NCI-H774 (cell line): ENCODE results near the gene RABL2A.
"Not testable (repeated sequence)": the region's sequence is repeated elsewhere in the genome, so short reads cannot be mapped to it uniquely, and the experiment has no call there.

ENCODE experiments used
- DNase-seq: peaks from one replicate; lab custom pipeline; 2025; lab: John Stamatoyannopoulos, UW

Gene RABL2A

GRCh38 chr2:113626616-113627330 lies at the start of gene RABL2A:
TSS of gene RABL2A (plus strand) at chr2:113627266. CDS start at chr2:113628607, 1,341 bp downstream.
- not testable (repeated sequence) for DNase-seq

GRCh38 chr2:113578508-113578907 lies 48.6 kb upstream of the RABL2A start:
- DNase-seq = not testable (repeated sequence)

GRCh38 chr2:113582473-113582872 lies 44.6 kb upstream of the RABL2A start:
- not testable (repeated sequence) for DNase-seq

- not testable (repeated sequence) for DNase-seq
These were observed 43.4 kb upstream of the RABL2A start for GRCh38 chr2:113583521-113584225.

- not testable (repeated sequence) for DNase-seq
These were observed 42.6 kb upstream of the RABL2A start for GRCh38 chr2:113584311-113585092.

GRCh38 chr2:113587201-113587600 lies 39.9 kb upstream of the RABL2A start:
- DNase-seq = not testable (repeated sequence)

- DNase-seq = not testable (repeated sequence)
These were observed 37.5 kb upstream of the RABL2A start for GRCh38 chr2:113589591-113589990.

GRCh38 chr2:113591926-113592325 lies 35.1 kb upstream of the RABL2A start:
- DNase-seq = not testable (repeated sequence)

GRCh38 chr2:113593280-113593679 lies 33.8 kb upstream of the RABL2A start:
- DNase-seq = not testable (repeated sequence)

GRCh38 chr2:113595725-113596124 lies 31.3 kb upstream of the RABL2A start:
- not testable (repeated sequence) for DNase-seq

- DNase-seq = not testable (repeated sequence)
These were observed 29.9 kb upstream of the RABL2A start for GRCh38 chr2:113597164-113597563.

GRCh38 chr2:113597572-113597971 lies 29.5 kb upstream of the RABL2A start:
- not testable (repeated sequence) for DNase-seq

- DNase-seq = not testable (repeated sequence)
These were observed 28.9 kb upstream of the RABL2A start for GRCh38 chr2:113598180-113598579.

GRCh38 chr2:113598738-113599137 lies 28.3 kb upstream of the RABL2A start:
- not testable (repeated sequence) for DNase-seq

- not testable (repeated sequence) for DNase-seq
These were observed 27.9 kb upstream of the RABL2A start for GRCh38 chr2:113599208-113599607.

- DNase-seq = not testable (repeated sequence)
These were observed 24.9 kb upstream of the RABL2A start for GRCh38 chr2:113602040-113602769.

- DNase-seq = no peak
These were observed 24.1 kb upstream of the RABL2A start for GRCh38 chr2:113602869-113603466.

- DNase-seq = not testable (repeated sequence)
These were observed 23.5 kb upstream of the RABL2A start for GRCh38 chr2:113603467-113604084.

- DNase-seq = not testable (repeated sequence)
These were observed 23.0 kb upstream of the RABL2A start for GRCh38 chr2:113604085-113604477.

- DNase-seq = not testable (repeated sequence)
These were observed 22.4 kb upstream of the RABL2A start for GRCh38 chr2:113604661-113605060.

GRCh38 chr2:113606036-113606435 lies 21.0 kb upstream of the RABL2A start:
- not testable (repeated sequence) for DNase-seq
